GM15510 (cell line): ENCODE data around the gene COA3.

ENCODE experiments used
- POLR2A ChIP-seq: IDR thresholded peaks from 3 replicates; pipeline ENCODE4 v1.6.1; 2011; ENCODE audit warnings: borderline replicate concordance; ENCODE audit not compliant: insufficient read length; ENCODE audit errors: extremely low read depth

The COA3 gene

DNA sequence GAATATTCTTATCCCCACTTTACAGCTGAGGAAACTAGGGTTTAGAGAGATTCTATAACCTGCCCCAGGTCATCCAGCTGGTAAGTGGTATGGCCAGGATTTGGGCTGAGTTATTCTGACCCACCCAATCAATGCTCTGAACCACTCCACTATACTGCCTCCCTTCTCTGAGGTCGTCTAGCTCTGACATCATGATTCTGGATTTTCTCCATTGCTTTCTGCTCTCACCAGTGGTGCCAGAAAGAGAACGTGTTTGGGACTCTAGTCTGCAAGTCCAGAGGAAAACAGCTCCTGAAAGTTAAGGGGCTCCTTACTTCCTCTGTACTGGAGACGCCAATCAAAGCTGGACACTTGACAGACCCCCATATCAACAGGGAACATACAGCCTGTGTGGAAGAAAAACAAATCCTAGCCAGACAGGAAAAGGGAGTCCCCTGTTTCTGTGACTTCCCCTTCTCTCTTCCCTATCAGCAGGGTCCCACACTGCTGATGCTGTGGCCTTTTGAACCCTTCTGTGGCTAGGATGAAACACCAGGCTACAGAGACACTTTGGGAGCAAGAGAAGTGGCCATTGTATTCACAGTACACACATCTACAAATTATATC lies 47.7 kb downstream of the COA3 start:
- TF ChIP-seq POLR2A = no peak

DNA sequence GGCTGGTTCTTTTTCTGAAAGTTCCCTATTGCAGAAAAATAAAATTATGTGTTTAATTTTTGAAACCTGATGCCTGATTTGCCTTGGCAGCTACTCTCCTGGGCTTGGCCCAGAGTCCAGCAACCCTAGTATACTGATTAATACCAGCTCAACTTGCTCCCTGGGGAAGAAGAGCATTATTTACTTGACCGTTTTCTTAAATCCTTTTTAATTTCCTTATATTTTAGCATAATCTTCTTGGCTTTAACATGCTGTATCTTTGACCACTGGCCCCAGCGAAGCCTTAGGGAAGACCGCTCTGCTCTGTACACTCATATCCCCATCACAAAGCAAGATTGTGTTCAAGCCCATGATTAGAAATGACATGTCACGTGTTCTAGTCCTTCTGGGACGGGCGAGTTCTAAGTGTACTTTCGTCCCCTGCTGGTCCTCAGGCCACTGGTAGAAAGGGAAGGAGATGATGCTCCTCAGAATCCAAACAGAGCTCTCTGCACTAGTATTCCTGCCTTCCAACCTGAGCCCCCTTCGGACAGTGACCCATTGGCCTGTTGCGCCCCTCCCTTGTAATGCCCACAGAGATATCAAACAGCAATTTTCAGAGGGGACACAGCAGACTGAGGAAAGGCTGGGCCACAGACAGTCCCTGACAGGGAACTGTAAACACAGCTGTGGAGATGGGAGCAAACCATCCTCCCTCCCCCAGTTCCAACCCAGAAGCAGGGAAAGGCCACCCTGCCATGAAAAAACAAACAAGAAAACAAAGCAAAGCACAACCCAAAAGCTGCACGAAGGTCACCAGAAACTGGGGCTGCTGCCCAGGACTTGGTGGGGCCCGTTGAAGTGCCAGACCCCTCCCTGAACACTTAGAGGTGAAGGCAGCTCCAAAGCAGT lies 49.4 kb downstream of the COA3 start:
- no peak for TF ChIP-seq POLR2A

DNA sequence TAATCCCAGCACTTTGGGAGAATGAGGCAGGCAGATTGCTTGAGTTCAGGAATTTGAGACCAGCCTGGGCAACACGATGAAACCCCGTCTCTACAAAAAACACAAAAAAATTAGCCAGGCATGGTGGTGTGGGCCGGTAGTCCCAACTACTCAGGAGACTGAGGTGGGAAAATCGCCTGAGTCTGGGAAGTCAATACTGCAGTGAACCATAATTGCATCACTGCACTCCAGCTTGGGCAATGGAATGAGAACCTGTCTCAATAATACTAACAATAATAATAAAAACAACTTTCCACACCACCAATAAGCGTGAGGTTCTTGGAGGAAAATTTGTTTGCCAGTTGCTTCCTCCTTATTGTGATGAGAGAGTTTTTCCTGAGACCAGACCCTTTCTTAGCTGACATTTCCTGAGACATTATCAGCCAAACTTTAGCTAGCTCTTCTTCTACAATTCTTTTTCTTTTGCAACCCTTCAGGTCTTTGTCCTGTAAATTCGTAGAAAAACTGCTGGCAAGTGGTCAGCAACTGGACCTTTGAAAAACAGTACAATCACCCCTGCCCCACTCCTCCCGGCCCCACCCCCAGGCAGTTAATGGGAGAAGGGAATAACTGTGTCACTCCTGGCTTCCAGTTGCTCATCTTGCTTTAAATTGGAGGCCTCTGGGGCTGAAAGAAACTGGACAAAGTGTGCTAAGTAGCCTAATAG lies 50.1 kb downstream of the COA3 start:
- no peak for TF ChIP-seq POLR2A
